NB4 (cell line): ENCODE results near the gene TMEM41B.
"Not testable (repeated sequence)": the region's sequence is repeated elsewhere in the genome, so short reads cannot be mapped to it uniquely, and the experiment has no call there.

ENCODE experiments used
- DNase-seq: peaks from one replicate; pipeline ENCODE4 v3.0.0; 2010; ENCODE audit warnings: low read depth
- H3K4me3 ChIP-seq: one replicate; pipeline ENCODE4 v1.5.1; 2011; ENCODE audit warnings: mild to moderate bottlenecking, low read depth, low read length, moderate library complexity
- CTCF ChIP-seq: IDR thresholded peaks from one replicate; pipeline ENCODE4 v1.5.1; 2012; ENCODE audit warnings: low read depth, low read length
- MAX ChIP-seq: IDR thresholded peaks from 2 replicates; pipeline ENCODE4 v1.6.1; 2011; ENCODE audit warnings: low read depth, low read length
- MYC ChIP-seq: IDR thresholded peaks from 2 replicates; pipeline ENCODE4 v1.6.1; 2011; ENCODE audit warnings: low read depth, low read length
- POLR2A ChIP-seq: IDR thresholded peaks from 2 replicates; pipeline ENCODE4 v1.6.1; 2011; ENCODE audit warnings: mild to moderate bottlenecking; ENCODE audit not compliant: insufficient read length; ENCODE audit errors: extremely low read depth

The TMEM41B gene

GRCh38 chr11:9247863-9248262 lies 66.5 kb downstream of the TMEM41B start:
- TF ChIP-seq MYC (no peak), MAX (no peak), CTCF (no peak), POLR2A (no peak)
- no peak for DNase-seq
- H3K4me3 ChIP-seq: no peak overlapping the region

GRCh38 chr11:9236242-9236641 lies 78.2 kb downstream of the TMEM41B start:
- not testable (repeated sequence) for DNase-seq, H3K4me3 ChIP-seq

GRCh38 chr11:9232482-9232881 lies 81.9 kb downstream of the TMEM41B start:
- H3K4me3 ChIP-seq: no peak overlapping the region
- no peak for DNase-seq
- no peak for TF ChIP-seq MAX
- TF ChIP-seq POLR2A: no peak
- TF ChIP-seq MYC: no peak
- no peak for TF ChIP-seq CTCF

- no peak overlapping the region for H3K4me3 ChIP-seq
- DNase-seq: peak; percentile 57
- no peak for TF ChIP-seq POLR2A
- TF ChIP-seq MAX: no peak
- TF ChIP-seq MYC: no peak
- no peak for TF ChIP-seq CTCF
These were observed 82.6 kb downstream of the TMEM41B start for GRCh38 chr11:9231848-9232177.
